HG03039 (cell line): ENCODE results near the gene FRA10AC1.

Experiments used
- ATAC-seq: cut with Tn5 transposase; IDR thresholded peaks from one replicate; pipeline ENCODE4 v1.9.1; 2021; ENCODE audit warnings: mild to moderate bottlenecking, moderate library complexity; ENCODE audit not compliant: unreplicated experiment

FRA10AC1 gene, protein sequence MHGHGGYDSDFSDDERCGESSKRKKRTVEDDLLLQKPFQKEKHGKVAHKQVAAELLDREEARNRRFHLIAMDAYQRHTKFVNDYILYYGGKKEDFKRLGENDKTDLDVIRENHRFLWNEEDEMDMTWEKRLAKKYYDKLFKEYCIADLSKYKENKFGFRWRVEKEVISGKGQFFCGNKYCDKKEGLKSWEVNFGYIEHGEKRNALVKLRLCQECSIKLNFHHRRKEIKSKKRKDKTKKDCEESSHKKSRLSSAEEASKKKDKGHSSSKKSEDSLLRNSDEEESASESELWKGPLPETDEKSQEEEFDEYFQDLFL

DNA sequence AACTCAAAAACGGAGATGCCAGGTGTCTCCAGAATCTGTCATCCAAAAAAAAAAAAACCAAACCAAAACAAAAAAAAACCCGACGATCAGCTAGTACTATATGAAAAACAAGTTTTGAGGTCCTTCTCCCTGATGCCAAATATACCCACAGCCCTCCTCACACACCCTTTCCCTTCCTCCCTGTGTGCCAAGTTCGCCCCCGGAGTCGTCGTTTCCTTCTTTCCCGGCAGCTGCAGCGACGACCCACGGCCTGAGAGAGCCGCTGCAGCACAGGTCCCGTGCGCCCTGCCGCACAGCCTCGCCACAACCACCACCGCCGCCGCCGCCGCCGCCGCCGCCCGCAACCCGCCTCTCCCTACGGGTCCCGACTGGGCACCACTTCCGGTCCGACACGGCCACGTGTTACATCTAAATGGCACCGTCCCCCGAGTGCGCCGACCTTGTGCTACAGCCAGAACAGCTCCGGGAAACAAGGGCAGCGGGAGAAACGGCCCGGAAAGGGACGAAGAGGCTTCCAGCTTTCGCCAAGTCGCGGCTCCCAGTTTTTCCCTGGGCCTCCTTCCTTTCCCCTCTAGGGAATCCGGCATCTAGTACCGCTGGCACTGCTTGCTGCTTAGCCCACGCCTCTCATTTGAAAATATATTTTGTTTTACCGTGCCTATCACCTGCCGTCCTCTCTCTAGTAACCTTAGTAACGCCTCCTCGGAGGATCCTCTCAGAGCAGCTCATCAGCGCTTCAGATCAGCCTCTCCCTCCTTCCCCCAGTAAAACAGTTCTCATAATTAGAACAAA lies at the start of gene FRA10AC1:
FRA10AC1 (minus strand) TSS at position 383 of the 792 bp plus-strand sequence. CDS start 2,486 bp downstream, outside the sequence.
- peak; percentile 77 for ATAC-seq

GRCh38 chr10:93751832-93752231 lies 49.4 kb upstream of the FRA10AC1 start:
- ATAC-seq: no peak

DNA sequence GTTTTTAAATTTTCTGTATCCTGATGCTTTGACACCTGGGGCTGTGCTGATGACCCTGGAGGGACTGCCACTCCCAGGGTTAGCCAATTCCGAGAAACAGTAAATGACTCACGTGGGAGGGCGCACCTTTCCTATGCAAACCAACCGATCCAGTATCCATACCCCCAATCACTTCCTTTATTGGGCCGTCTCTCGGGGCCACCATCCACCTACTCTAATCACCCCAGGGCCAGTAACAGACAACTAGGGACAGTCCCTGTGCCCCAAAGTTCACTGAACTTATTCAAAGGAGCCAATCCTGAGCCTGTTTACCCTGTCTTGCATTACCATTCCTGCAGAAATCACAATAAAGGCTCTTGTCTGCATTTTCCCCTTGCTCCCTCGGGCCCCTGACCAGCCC lies 48.7 kb upstream of the FRA10AC1 start:
- no peak for ATAC-seq

DNA sequence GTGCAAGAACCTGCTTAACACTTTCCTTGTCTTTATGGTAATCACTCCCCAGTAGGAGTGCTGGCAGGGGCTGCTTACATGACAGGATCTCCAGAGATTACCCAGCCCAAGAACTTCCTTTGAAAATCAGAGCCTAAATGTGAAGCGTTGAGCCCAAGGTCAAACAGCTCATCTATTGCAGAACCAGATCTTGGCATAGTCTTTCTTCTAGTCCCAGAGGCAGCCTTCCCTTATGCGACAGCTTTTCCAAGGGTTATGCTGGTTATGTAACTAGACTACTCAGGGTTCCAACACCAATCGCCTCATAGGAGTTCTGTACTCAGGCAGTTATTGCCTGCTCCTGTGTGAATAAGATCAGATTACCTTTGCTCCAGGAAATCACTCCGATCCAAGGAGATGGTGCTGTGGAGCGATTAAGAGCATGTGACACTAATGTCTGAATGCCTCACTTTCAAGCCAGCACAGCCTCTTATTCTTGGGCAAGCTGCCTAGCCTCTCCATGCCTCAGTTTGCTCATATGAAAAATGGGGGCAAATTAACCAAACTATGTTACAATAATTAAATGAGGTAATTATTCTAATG lies 46.9 kb upstream of the FRA10AC1 start:
- ATAC-seq: no peak

- no peak for ATAC-seq
These were observed 44.5 kb upstream of the FRA10AC1 start for GRCh38 chr10:93746844-93747284.

DNA sequence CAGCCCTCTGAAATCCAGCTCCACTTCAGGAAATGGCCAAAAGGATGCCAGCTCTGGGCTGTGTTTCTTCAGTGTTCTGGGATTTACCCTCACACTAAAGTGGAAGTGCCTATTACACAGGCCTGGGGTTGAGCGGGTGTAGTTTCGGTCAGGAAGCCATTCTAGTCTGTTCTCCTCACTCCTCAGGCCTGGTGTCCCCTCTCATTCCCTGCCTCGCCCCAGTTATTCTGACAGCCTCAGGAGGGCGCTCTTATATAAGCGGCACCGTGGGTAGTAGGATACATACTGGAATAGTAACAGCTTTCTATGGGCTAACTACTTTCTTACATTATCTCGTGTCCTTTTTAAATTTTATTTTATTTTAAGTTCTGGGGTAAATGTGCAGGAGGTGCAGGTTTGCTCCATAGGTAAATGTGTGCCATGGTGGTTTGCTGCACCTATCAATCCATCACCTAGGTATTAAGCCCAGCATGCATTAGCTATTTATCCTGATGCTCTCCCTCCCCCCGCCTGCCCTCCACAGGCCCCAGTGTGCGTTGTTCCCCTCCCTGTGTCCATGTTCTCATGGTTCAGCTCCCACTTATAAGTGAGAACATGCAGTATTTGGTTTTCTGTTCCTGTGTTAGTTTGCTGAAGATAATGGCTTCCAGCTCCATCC lies 43.1 kb upstream of the FRA10AC1 start:
- ATAC-seq: no peak

- peak; percentile 86 for ATAC-seq
These were observed 40.4 kb upstream of the FRA10AC1 start for GRCh38 chr10:93742633-93743349.

GRCh38 chr10:93741367-93741766 lies 39.0 kb upstream of the FRA10AC1 start:
- no peak for ATAC-seq

DNA sequence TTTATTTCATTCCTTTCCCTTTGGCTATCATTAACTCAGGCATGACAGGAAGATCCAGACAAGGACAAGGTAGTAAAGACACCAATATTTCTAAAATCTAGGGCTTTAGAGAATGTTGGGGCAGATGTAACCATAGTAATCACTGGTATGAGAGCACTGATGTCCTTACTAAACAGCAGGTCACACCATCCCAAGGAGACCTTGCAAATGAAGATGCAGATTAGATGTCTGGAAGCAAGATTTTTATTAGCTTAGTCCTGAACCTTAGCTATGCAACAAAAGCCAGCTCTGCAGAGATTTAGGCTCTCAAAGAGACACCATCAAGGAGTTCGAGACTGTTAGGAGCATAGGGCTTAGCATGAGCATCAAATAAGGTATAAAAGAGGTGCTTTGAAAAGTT lies 23.6 kb upstream of the FRA10AC1 start:
- ATAC-seq: no peak

- no peak for ATAC-seq
These were observed 20.8 kb upstream of the FRA10AC1 start for GRCh38 chr10:93723153-93723552.

DNA sequence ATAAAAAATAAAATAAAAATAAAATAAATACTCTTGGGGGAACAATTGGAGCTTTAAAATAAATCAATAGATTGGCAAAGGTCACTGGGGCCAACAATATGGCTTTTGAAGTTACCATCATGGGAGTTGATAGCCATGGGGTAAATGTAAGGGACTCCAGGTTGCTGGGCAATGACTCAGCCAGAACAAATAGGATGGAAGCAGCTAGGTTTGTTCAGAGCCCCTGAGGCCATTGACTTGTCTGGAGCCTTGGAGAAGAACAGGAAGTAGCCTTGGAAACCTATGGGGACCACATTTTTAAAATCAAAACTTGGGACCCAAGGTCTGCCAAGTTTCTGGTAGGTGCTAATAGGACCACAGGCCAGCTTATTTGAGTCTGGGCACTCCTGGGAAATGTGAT lies 20.2 kb upstream of the FRA10AC1 start:
- no peak for ATAC-seq

DNA sequence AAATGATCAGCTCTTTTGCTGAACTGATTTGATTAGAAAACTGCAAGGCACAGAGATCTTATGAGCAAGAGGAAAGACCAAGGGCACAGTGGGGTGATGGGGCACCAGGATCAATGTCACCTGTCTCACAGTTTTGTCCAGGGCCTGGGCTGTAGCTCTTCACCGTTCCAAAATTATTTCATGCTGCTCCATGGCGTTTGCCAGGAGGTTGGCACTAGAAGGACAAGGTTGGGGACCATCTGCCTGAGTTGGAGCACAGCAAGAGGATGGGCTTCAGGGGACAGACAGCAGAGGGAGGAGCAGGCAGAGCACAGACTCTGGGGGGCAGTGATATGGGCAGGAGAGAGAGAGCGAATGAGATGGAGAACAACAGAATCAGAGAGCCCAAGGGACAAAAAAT lies 17.5 kb upstream of the FRA10AC1 start:
- ATAC-seq: no peak

DNA sequence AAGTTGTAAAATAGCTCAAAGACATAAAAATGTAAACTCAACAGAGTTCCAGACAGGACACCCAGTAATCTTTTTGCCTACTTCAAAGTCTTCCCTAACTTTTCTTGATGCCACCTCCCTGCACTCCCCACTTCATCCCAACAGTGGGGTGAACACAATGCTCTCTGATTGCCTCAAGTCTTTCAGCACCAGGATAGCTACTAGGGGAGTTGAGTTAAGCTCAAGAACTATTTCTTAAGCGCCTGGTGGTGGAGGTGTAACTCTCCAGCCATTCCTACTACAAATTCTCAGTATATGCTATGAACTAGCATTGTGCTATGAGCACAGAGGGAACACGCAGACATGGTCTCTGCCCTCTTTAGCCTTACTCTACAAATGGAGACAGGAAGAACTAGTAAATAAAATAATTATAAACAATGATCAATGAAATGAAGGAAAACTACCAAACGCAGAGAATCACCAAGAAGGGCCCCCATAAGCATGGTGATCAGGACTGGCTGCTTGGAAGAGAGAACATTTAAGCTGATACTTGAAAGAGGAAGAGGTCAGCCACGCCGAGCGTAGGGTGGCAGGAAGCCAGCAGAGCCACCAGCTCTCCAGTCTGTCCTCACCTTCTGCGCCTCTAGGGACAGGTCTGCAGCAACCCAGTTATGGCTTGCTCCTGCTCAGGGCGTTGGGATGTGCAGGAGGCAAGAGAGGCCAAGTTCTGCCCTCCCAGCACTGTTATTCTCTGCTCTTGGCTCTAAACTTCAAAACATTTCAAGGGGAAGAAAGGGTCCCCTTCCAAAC lies 16.7 kb upstream of the FRA10AC1 start:
- peak; percentile 36 for ATAC-seq

DNA sequence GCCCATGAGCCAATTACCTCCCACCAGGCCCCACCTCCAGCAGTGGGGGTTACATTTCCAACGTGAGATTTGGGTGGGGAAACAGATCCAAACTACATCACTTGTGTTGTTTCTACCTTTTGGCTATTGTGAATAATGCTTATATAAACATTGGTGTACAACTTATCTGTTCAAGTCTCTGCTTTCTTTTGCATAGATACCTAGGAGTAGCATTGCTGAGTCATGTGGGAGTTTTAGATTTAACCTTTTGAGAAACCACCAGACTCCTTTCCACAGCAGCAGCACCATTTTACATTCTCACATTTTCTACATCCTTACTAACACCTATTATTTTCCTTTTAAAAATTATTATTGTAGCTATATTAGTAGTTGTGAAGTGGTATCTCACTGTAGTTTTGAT lies 14.4 kb upstream of the FRA10AC1 start:
- no peak for ATAC-seq

DNA sequence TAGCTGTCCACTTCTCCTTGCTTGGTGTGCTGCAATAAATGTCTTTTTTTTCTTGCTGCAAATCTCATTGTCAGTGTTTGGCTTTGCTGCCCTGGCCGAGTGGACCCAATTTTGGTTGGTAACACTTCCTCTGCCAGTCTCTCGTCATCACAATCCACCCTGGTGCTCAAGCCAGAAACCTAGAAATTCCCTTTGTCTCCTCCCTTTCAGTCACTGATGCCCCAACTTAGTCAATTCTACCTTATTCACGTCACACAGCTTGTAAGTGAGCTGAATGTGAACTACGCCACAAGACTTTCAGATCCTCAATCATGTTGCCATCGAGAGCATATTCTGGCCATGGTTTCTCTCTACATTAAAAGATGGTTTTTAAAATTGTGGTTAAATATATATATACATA lies 13.0 kb upstream of the FRA10AC1 start:
- peak; percentile 89 for ATAC-seq

GRCh38 chr10:93712593-93712992 lies 10.2 kb upstream of the FRA10AC1 start:
- no peak for ATAC-seq

- no peak for ATAC-seq
These were observed 9.5 kb upstream of the FRA10AC1 start for GRCh38 chr10:93711891-93712290.

GRCh38 chr10:93710333-93710909 lies 8.0 kb upstream of the FRA10AC1 start:
- no peak for ATAC-seq

DNA sequence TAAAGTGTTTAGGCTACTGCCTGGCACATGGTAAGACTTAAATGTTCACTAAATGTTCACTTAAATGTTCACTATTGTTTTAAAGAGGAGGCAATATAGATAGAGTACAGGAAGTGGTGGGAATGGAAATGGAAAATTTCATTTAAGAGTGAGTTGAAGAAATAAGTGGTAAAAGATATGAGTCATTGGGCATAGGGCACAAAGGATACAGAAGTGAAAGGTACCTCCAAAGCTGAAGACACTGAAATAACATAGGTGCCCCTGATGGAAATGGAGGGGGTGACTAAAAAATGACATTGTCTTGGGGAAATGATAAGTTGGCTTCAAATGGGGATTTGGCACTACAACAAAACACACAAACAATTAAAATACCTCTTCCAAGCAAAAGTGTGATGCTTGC lies 5.2 kb upstream of the FRA10AC1 start:
- no peak for ATAC-seq

DNA sequence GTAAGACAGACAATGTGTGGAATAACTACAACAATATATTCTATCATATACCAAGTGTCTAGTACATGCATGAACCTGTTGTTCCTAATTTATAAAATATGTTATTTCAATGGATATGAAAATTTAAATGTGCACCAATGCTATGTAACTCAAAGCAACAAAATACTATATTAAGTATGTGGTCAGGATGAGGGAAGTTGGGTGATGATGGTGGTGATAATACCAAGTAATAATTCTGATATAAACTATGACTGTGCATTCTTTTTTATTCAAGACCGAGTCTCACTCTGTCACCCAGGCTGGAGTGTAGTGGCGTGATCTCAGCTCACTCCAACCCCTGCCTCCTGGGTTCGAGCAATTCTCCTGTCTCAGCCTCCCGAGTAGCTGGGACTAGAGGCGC lies 2.1 kb upstream of the FRA10AC1 start:
- no peak for ATAC-seq
